ENCODE data around the gene TAS1R1. TPM values are rescaled to one million over a fixed set of nuclear protein-coding genes. Genes with fewer than 3 reads are reported as not detected.

The TAS1R1 gene
- total and polyA plus RNA-seq, 3 experiments from 2014 or later: not detected

DNA sequence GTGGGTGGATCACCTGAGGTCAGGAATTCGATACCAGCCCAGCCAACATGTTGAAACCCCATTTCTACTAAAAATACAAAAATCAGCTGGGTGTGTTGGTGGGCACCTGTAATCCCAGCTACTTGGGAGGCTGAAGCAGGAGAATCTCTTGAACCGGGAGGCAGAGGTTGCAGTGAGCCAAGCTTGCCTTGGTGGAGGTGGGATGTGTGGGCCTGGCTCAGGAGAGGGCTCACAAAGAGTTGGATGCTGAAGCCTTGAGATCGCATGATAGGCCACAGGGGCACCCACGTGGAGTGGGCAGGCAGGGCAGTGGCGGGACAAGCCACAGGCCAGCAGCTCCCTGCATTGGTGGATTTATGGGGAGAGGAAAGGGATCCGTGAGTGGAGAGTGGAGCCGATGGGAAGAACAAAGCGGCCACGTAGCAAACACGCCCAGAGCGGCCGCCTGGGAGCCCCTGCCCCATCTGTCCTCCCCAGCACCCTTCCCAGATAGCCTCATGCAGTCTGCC is 73.9 kb downstream of the TAS1R1 start:
- Histone ChIP-seq H3K9me3 (ENCODE audit: low read length) (no peaks in the 10 kb centered on the region), H3K27me3 (ENCODE audit: insufficient read depth, low read length, poor library complexity, severe bottlenecking) (no peaks in the 10 kb centered on the region), H3K27ac (ENCODE audit: low read depth, low read length) (no peak overlapping the region), H3K4me1 (ENCODE audit: insufficient read depth, low read length) (peaks cover 20% of the 10 kb centered on the region), H3K4me3 (ENCODE audit: low read length) (no peak overlapping the region), H3K36me3 (ENCODE audit: insufficient read depth, low read length) (peaks cover 7% of the 10 kb centered on the region)
- DNase-seq: no peak
- no peak overlapping the region for H3K4me3 Mint-ChIP-seq
- CTCF ChIA-PET: interaction anchor here (1.0 to 1.7 kb wide), 3 partner anchors 18 to 27 kb away, joined by 3 to 6 read pairs (median 4); partner anchors contain the start of gene KLHL21
- no peaks in the 10 kb centered on the region for H3K27me3 Mint-ChIP-seq
- POLR2A ChIA-PET: no interaction called here
- no peaks in the 10 kb centered on the region for H3K9me3 Mint-ChIP-seq
- H3K27ac Mint-ChIP-seq: no peak overlapping the region
- peaks cover 24 to 37% (median 26%) of the 10 kb centered on the region in 3 donors for H3K4me1 Mint-ChIP-seq
- H3K36me3 Mint-ChIP-seq: peaks cover 4 to 54% (median 7%) of the 10 kb centered on the region in 3 donors

Other genes with a start within 250 kb of the TAS1R1 start
- 100 to 1,000 TPM; 109 TPM for gene ACOT7, start 161.5 kb upstream of the TAS1R1 start, total RNA-seq
- 10.0 TPM for gene ACOT7, start 161.5 kb upstream of the TAS1R1 start, polyA plus RNA-seq
- gene HES2, start 135.4 kb upstream of the TAS1R1 start, total RNA-seq: under 1 TPM; 0.18 to 0.35 TPM
- not detected for gene HES2, start 135.4 kb upstream of the TAS1R1 start, polyA plus RNA-seq
- under 1 TPM; 0.28 to 0.60 TPM for gene ESPN, start 130.5 kb upstream of the TAS1R1 start, total RNA-seq
- 0.48 TPM for gene ESPN, start 130.5 kb upstream of the TAS1R1 start, polyA plus RNA-seq
- 100 to 1,000 TPM in 1 of 2 experiments, 10 to 100 TPM in 1; 90.8 to 100 TPM for gene TNFRSF25, start 89.1 kb upstream of the TAS1R1 start, total RNA-seq
- 30.0 TPM for gene TNFRSF25, start 89.1 kb upstream of the TAS1R1 start, polyA plus RNA-seq
- 1 to 10 TPM; 2.2 to 2.6 TPM for gene PLEKHG5, start 63.6 kb upstream of the TAS1R1 start, total RNA-seq
- gene PLEKHG5, start 63.6 kb upstream of the TAS1R1 start, polyA plus RNA-seq: 1.0 TPM
- 10 to 100 TPM; 55.8 to 57.8 TPM for gene NOL9, start 794 bp upstream of the TAS1R1 start, total RNA-seq
- 18.2 TPM for gene NOL9, start 794 bp upstream of the TAS1R1 start, polyA plus RNA-seq
- 10 to 100 TPM; 25.0 to 31.7 TPM for gene ZBTB48, start 24.7 kb downstream of the TAS1R1 start, total RNA-seq
- gene ZBTB48, start 24.7 kb downstream of the TAS1R1 start, polyA plus RNA-seq: 24.1 TPM
- gene KLHL21, start 47.6 kb downstream of the TAS1R1 start, total RNA-seq: 10 to 100 TPM; 36.4 to 37.3 TPM
- gene KLHL21, start 47.6 kb downstream of the TAS1R1 start, polyA plus RNA-seq: 31.6 TPM
- 10 to 100 TPM; 12.5 to 14.0 TPM for gene PHF13, start 58.4 kb downstream of the TAS1R1 start, total RNA-seq
- gene PHF13, start 58.4 kb downstream of the TAS1R1 start, polyA plus RNA-seq: 4.9 TPM
- 10 to 100 TPM; 18.3 to 20.6 TPM for gene THAP3, start 69.6 kb downstream of the TAS1R1 start, total RNA-seq
- 24.0 TPM for gene THAP3, start 69.6 kb downstream of the TAS1R1 start, polyA plus RNA-seq
- gene DNAJC11, start 146.5 kb downstream of the TAS1R1 start, total RNA-seq: 10 to 100 TPM; 79.2 to 80.4 TPM
- 22.7 TPM for gene DNAJC11, start 146.5 kb downstream of the TAS1R1 start, polyA plus RNA-seq
- 10 to 100 TPM; 60.2 to 61.7 TPM for gene CAMTA1, start 230.1 kb downstream of the TAS1R1 start, total RNA-seq
- gene CAMTA1, start 230.1 kb downstream of the TAS1R1 start, polyA plus RNA-seq: 79.0 TPM